ENCODE results near the gene DENND1A.

DNA sequence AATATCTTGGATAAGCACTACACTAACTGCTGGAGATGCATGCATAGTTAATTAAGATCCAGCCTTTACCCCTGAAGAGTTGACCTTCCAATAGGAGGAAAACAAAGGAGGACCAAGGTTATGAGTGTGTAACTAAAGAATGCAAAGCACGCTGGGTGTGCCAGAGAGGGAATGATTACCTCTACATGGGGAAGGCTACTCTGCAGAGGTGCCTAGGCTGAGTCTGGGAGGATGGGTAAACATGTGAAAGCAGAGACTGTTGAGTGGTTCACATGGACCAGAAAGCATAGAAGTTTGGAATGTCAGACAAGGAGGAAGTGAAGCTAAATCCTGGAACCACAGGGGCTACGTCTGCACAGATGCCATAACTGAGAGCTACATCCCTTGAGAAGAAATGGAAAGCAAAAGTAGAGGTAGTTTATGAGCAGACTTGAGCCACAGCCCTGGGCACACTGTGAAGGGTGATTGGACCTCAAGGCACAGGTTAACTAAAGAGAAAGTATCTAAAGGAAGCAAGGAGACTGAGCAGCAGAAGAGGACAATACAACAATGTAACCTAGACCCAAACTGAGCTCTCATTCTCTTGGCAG is 176.2 kb downstream of the DENND1A start:
- TF ChIP-seq CTCF (IDR thresholded peaks at IDR 0.05) (no peak), POLR2A (IDR thresholded peaks at IDR 0.05) (no peak)

All from right lobe of liver (tissue), 4 donors.